Mononuclear cell (primary cell): ENCODE measurements around the gene FKBP14. TPM values are rescaled to one million over a fixed set of nuclear protein-coding genes. Genes with fewer than 3 reads are reported as not detected.

Experiments used
- H3K27me3 ChIP-seq: 2 replicates; pipeline ENCODE4 v1.6.0; 2011; ENCODE audit warnings: low read length, control low read depth; ENCODE audit not compliant: insufficient read depth
- H3K4me1 ChIP-seq: 2 replicates; pipeline ENCODE4 v1.5.1; 2011; ENCODE audit warnings: mild to moderate bottlenecking, low read length, control low read depth; ENCODE audit not compliant: insufficient read depth
- H3K4me3 ChIP-seq: 2 replicates; pipeline ENCODE4 v1.5.1; 2011; ENCODE audit warnings: mild to moderate bottlenecking, low read length, moderate library complexity
- H3K9me3 ChIP-seq: 2 replicates; pipeline ENCODE4 v1.5.1; 2011; ENCODE audit warnings: low read depth, mild to moderate bottlenecking, control low read depth, low read length
- total RNA-seq: library from RNA; depleted of rRNA; stranded (reverse); fragments of >200 nt; gene quantifications from one replicate; pipeline ENCODE4 v1.2.3, GENCODE V29; 2012

Gene FKBP14
- total RNA-seq, 1 donor = 5.5 TPM

GRCh38 chr7:30022991-30023390 lies 3.5 kb downstream of the FKBP14 start:
- Histone ChIP-seq H3K9me3 (no peaks in the 10 kb centered on the region), H3K4me1 (peaks cover 18% of the 10 kb centered on the region), H3K4me3 (no peak overlapping the region), H3K27me3 (no peaks in the 10 kb centered on the region)

- no peak overlapping the region for H3K4me3 ChIP-seq
- no peaks in the 10 kb centered on the region for H3K27me3 ChIP-seq
- peaks cover 8% of the 10 kb centered on the region for H3K4me1 ChIP-seq
- no peaks in the 10 kb centered on the region for H3K9me3 ChIP-seq
Observed at GRCh38 chr7:30020535-30020934, 6.0 kb downstream of the FKBP14 start.

- Histone ChIP-seq H3K4me3 (no peak overlapping the region), H3K9me3 (no peaks in the 10 kb centered on the region), H3K4me1 (peaks cover 2% of the 10 kb centered on the region), H3K27me3 (no peaks in the 10 kb centered on the region)
Observed at GRCh38 chr7:30019960-30020359, 6.5 kb downstream of the FKBP14 start.

- no peaks in the 10 kb centered on the region for H3K27me3 ChIP-seq
- H3K4me1 ChIP-seq = no peaks in the 10 kb centered on the region
- no peaks in the 10 kb centered on the region for H3K9me3 ChIP-seq
- no peak overlapping the region for H3K4me3 ChIP-seq
Observed at GRCh38 chr7:30019387-30019786, 7.1 kb downstream of the FKBP14 start.

- no peaks in the 10 kb centered on the region for H3K27me3 ChIP-seq
- H3K4me1 ChIP-seq = no peaks in the 10 kb centered on the region
- H3K4me3 ChIP-seq = no peak overlapping the region
- no peaks in the 10 kb centered on the region for H3K9me3 ChIP-seq
Observed at GRCh38 chr7:30018451-30018850, 8.1 kb downstream of the FKBP14 start.

GRCh38 chr7:30012757-30013156 lies 13.7 kb downstream of the FKBP14 start:
- H3K27me3 ChIP-seq = no peaks in the 10 kb centered on the region
- H3K4me1 ChIP-seq = no peaks in the 10 kb centered on the region
- H3K4me3 ChIP-seq = no peak overlapping the region
- H3K9me3 ChIP-seq = no peaks in the 10 kb centered on the region

GRCh38 chr7:30010021-30010420 lies 16.5 kb downstream of the FKBP14 start:
- Histone ChIP-seq H3K9me3 (no peaks in the 10 kb centered on the region), H3K27me3 (no peaks in the 10 kb centered on the region), H3K4me1 (no peaks in the 10 kb centered on the region), H3K4me3 (no peak overlapping the region)

GRCh38 chr7:30005464-30005863 lies 21.0 kb downstream of the FKBP14 start:
- Histone ChIP-seq H3K27me3 (no peaks in the 10 kb centered on the region), H3K9me3 (no peaks in the 10 kb centered on the region), H3K4me3 (no peak overlapping the region), H3K4me1 (no peaks in the 10 kb centered on the region)

- no peaks in the 10 kb centered on the region for H3K9me3 ChIP-seq
- no peaks in the 10 kb centered on the region for H3K27me3 ChIP-seq
- H3K4me3 ChIP-seq = no peak overlapping the region
- no peaks in the 10 kb centered on the region for H3K4me1 ChIP-seq
Observed at GRCh38 chr7:30003098-30003497, 23.4 kb downstream of the FKBP14 start.

GRCh38 chr7:30001998-30002397 lies 24.5 kb downstream of the FKBP14 start:
- H3K27me3 ChIP-seq = no peaks in the 10 kb centered on the region
- H3K4me3 ChIP-seq = no peak overlapping the region
- no peaks in the 10 kb centered on the region for H3K9me3 ChIP-seq

GRCh38 chr7:29998489-29998888 lies 28.0 kb downstream of the FKBP14 start:
- H3K4me1 ChIP-seq = no peaks in the 10 kb centered on the region
- no peak overlapping the region for H3K4me3 ChIP-seq
- peaks cover 2% of the 10 kb centered on the region for H3K27me3 ChIP-seq
- peaks cover 5% of the 10 kb centered on the region for H3K9me3 ChIP-seq

More at GRCh38 chr7:30001998-30002397, 24.5 kb downstream of the FKBP14 start:
- H3K4me1 ChIP-seq = no peaks in the 10 kb centered on the region

GRCh38 chr7:29996321-29996720 lies 30.2 kb downstream of the FKBP14 start:
- Histone ChIP-seq H3K4me3 (no peak overlapping the region), H3K27me3 (peaks cover 5% of the 10 kb centered on the region), H3K9me3 (peaks cover 15% of the 10 kb centered on the region), H3K4me1 (no peaks in the 10 kb centered on the region)

GRCh38 chr7:29995652-29996051 lies 30.9 kb downstream of the FKBP14 start:
- no peak overlapping the region for H3K4me3 ChIP-seq
- no peaks in the 10 kb centered on the region for H3K4me1 ChIP-seq
- H3K27me3 ChIP-seq = peaks cover 9% of the 10 kb centered on the region
- H3K9me3 ChIP-seq = peaks cover 15% of the 10 kb centered on the region

GRCh38 chr7:29993140-29993539 lies 33.4 kb downstream of the FKBP14 start:
- peaks cover 15% of the 10 kb centered on the region for H3K9me3 ChIP-seq
- H3K4me1 ChIP-seq = peaks cover 15% of the 10 kb centered on the region
- no peak overlapping the region for H3K4me3 ChIP-seq
- peaks cover 18% of the 10 kb centered on the region for H3K27me3 ChIP-seq

GRCh38 chr7:29991937-29992336 lies 34.6 kb downstream of the FKBP14 start:
- Histone ChIP-seq H3K27me3 (peaks cover 18% of the 10 kb centered on the region), H3K4me3 (no peak overlapping the region), H3K9me3 (peaks cover 15% of the 10 kb centered on the region), H3K4me1 (peaks cover 23% of the 10 kb centered on the region)

- Histone ChIP-seq H3K9me3 (peaks cover 15% of the 10 kb centered on the region), H3K4me3 (no peak overlapping the region), H3K27me3 (peaks cover 18% of the 10 kb centered on the region), H3K4me1 (peaks cover 23% of the 10 kb centered on the region)
Observed at GRCh38 chr7:29990931-29991330, 35.6 kb downstream of the FKBP14 start.
